HL-60/S4 (cell line): Measurements from ENCODE around the gene TBC1D22A.
"Not testable (repeated sequence)": the region's sequence is repeated elsewhere in the genome, so short reads cannot be mapped to it uniquely, and the experiment has no call there.

Experiments used
- in situ Hi-C: fragments of 300-500 bp; cut with MboI; formaldehyde crosslinking; loops from 2 replicates; pipeline ENCODE4 v1.14.3; 2022; ENCODE audit warnings: low sequenced_read_pairs

Gene TBC1D22A

GRCh38 chr22:47124451-47124881 lies 362.0 kb downstream of the TBC1D22A start:
- in situ Hi-C loops: no loop called here

DNA sequence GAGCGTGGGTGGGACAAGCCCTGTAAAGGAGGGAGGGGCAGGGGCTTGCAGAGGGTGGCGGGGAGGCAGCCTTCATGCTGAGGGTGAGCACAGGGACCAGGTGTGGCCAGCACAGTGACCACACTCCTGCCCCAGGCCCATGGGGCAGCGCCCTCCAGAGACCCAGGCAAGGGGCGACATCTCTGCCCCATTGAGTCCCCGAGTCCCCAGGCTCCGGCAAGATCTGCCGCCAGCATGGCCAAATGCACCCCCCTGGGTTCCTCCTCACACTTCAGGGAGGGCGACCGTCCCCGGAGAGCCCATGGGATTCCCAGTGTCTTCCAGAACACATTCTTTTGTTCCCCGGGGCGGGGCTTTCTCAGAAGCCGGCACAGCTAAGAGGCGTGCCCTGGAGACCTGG lies 362.5 kb downstream of the TBC1D22A start:
- in situ Hi-C loops: no loop called here

- in situ Hi-C loops: no loop called here
These were observed 363.2 kb downstream of the TBC1D22A start for GRCh38 chr22:47125603-47126002.

DNA sequence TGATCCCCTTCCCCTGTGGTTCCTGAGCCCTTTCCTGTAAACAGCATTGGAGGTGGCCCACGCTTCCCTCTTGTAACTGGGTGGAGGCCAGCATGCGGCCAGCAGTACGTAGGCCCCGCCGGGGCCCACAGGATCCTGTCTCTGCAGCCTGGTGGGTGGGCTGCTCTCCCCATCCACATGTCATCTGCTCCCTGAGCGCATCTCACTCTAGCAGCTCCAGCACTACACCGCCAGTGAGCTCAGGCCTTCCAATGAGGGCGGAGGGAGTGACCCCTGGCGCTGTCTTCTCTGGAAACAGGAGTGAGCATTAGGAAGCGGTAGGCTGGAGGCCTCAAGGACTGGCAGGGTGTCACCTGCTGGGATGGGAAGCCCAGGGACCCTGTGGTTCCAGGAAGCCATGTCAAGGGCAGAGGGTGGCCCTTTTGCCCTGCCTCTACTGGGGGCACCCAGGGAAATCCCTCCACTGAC lies 363.9 kb downstream of the TBC1D22A start:
- in situ Hi-C loops: no loop called here

GRCh38 chr22:47127441-47127871 lies 365.0 kb downstream of the TBC1D22A start:
- in situ Hi-C loops: no loop called here

DNA sequence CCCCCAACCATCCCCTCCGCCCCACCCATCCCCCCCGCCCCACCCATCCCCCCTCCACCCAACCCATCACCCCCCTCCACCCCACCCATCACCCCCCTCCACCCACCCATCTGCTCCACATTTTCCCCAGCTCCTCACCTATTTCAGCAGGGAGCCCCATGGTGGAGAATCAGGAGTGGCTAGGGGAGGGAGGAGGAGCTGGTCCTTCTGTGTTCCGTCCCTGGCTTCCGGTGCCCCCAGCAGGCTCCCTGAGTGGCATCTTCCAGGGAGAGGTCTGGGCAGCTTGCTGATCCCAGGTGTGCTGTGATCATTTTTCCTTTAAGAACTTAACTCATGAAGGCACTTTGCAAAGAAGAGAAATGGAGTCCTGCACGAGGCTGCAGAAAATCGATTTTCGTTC lies 365.8 kb downstream of the TBC1D22A start:
- in situ Hi-C loops: no loop called here

- in situ Hi-C loops: no loop called here
These were observed 366.3 kb downstream of the TBC1D22A start for GRCh38 chr22:47128622-47129215.

DNA sequence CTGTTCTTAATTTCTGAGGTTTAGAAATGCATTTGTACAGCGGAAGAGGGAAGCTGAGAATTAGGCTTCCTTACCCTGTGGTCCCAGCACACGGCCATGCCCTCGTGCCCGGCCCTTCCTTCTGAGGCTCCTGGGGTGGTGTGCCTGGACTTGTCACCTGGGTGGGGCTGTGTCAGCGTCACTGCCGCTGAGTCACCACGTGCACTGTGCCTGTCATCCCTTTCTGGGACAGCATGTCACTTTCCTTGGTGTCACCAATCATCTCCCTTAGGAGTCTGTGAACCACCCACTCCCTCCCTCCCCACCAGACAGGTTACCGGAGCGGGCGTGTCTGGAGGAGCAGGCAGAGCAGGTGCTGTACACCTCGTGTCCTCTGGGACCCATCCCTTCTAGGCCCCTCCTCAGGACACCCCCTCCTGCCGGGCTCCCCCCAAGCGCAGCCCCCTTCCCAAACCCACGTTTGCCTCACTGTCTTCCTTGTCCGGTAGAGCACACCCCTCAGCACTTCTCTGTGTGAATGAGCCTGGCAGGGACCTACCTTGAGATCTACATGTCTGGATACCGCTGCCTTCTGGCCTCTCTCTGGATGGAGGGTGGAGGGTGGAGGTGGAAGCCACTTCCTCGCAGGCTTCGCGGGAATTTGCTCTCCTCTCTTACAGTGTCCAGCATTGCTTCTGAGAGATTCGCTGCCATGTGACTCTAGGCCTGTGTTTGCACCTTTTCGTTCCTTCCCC lies 367.6 kb downstream of the TBC1D22A start:
- in situ Hi-C loops: no loop called here

GRCh38 chr22:47130883-47131631 lies 368.6 kb downstream of the TBC1D22A start:
- in situ Hi-C loops: no loop called here

DNA sequence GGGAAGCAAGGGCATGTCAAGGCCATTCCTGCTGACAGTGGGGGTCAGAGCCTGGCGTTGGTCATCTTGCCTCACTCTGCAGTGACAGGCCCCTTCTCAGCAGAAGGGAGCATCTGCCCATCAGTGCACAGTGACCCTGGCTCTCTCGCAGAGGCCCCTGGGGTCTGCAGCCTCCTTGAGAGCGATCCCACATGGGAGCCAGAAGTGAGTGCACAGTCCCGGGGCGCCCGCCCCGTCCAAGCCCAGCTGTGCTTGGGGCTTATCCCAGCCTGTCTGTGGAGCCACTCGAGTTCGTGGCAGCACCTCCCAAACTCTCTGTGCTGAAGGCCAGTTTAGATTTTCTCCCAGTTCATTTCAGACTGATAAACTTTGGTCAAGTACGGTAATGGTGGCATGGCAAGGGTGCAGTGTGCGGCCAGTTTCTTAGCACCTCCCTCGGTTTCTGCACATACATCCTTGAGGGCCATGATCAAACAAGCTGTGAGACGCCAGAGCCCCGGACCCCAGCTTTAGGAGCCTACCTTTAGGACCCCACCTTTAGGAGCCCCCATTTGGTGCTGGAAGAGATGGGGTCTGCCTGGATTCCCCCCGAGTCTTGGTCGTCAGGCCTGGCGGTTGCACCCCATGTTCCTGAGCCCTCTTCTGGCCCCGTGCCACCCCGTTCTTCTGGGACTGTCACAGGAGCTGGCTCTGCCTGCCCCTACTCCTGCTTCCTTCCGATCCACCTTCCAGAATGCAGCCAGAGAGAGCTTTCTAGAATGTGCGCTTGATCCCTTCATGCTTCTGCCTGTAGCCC lies 369.4 kb downstream of the TBC1D22A start:
- in situ Hi-C loops: no loop called here

GRCh38 chr22:47132428-47132825 lies 370.0 kb downstream of the TBC1D22A start:
- in situ Hi-C loops: no loop called here

DNA sequence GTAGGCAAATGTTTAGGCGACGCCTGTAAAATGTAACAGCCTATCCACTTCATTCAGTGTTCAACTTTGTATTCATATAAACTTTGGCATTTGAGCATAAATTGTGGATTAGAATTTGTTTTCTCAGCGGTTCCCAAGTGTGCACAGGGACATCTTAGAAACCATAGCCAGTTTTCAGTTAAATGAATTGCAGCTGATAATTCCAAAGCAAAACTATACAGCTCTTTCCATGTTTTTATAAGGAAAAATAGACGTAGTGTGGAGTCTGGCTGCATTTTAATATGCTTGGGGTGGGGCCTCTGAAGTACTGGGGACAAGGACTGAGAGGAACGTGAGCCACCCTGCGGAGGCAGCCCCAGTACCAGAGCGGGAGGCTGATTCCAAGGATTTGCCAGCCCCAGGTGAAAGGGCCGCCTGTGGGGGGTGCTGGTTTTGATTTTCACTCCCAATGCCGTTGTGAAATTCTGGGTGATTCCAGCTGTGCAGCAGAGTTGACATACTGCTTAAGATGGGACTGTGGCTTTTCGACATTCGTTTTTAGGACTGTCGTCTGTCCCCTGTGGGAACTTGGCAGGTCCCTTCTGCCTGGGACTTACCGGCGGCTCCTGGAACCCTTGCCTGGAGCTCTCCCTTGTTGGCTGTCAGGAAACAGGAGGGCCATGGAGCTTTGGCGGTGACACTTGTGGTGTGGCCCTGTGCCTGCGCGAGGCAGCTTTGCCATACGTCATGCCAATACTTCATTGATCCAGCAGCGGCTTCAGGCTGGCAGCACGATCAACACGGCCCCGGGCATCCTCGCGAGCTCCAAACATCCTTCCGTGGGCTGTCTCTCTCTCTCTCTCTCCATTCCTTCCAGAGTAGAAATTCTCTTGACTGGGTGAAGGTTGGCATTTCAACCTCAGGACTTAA lies 370.9 kb downstream of the TBC1D22A start:
- in situ Hi-C loops: no loop called here

DNA sequence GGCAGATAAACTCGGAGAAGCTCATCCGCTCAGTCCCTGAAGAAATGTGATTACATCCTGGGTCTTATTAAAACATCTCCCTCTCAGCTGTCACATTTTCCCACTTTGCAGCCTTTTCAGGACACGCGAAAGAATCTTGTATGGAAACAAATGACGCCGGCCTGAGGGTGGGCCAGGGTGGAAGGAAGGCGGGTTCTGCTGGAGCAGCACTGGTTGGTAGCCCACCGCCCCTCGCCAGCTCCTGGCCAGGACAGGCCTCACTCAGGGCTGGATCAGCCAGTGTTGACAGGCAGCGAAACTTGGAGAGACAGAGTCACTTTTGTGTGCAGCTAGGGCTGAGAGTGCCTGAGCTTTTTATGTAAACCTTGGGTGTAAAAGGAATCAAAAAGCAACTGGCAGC lies 371.8 kb downstream of the TBC1D22A start:
- in situ Hi-C loops: no loop called here

DNA sequence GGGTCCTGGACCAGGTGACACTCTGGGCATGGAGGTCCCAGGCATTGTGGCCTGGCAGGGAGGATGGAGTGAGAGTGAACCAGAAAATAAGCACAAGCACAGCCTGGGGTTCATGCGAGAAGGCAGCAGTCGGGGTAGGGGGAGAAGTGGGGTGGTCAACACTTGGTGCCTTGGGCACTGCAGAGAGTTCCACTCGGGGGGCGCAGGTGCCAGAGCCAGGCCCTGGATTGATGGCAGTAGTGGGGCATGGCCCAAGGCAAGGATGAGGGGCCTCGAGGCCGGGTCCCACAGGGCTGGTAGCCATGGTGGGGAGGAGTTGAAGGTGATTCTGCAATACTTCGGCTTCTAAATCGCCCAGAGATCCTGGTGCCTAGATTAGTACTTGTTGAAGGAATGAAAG lies 372.9 kb downstream of the TBC1D22A start:
- in situ Hi-C loops: no loop called here

DNA sequence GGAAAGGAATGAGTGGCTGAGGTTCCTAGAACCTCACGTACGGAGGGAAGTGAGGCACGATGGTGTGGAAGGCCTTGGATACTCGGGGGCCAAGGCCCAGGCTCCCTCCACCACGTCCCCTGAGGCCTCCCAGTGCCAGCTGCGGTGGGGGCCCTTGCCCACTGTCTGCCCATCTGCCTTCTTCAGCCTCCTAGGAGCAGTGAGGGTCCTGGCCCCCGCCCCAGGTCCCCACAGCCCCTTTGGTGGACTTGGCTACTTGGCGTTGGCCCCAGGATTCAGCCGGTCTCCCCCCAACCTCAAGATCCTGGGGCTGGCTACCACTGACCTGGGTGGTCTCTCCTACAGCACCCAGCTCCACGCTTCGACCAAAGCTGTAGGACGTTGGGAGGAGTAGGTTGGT lies 373.6 kb downstream of the TBC1D22A start:
- in situ Hi-C loops: no loop called here

DNA sequence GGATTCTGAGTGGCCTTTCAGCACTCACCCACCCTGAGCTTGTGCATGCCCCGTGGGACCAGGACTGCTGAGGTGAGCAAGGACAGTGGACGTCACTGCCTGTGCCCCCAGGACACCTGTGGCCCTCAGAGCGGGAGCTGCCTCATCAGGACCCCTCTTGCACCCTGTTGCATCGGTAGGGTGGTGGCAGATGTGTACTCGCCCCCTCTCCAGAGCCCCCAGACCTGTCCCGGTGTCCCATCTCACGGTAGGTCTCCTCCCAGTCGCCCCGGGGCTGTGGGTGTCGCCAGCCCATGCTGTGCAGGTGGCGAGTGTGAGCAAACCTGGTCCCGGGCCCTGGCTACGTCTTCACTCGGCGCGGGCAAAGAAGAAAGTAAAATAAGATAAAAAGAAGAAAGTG lies 374.2 kb downstream of the TBC1D22A start:
- in situ Hi-C loops: no loop called here

DNA sequence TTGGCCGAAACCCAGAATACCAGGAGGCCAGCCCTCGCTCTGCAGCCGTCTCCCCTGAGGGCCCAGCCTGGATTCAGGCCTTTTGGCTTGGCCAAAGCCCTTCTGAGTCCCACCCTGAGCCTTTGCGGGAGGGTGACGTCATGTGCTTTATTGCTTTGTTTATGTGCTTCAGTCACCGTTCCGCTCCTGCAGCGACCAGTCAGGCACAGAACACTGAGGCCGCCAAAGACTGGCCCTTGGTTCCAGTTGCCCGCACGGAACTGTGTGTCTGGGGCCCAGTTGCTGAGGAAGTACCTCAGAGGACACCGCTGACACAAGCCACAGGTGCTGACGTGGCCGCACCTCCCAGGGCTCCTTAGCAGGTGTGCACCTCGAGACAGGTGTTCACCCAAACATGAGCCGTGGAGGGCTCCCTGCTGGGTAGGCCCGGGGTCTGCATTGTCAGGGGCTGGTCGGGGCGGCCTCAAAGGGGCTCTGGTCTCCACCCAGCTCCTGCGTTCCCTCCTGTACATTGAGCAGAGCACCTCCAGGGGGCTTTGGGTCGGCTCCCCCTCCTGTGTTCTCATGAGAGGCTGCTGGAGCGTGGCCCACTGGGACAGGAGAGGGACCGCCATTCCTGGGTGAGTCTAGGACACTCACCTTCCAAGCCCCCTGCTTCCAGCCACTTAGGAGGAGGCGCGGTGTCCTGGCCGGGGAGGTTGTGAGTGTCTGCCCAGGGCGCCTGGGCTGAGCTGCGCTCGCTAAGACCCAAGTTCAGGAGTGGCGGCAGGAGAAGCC lies 376.8 kb downstream of the TBC1D22A start:
- in situ Hi-C loops: no loop called here

DNA sequence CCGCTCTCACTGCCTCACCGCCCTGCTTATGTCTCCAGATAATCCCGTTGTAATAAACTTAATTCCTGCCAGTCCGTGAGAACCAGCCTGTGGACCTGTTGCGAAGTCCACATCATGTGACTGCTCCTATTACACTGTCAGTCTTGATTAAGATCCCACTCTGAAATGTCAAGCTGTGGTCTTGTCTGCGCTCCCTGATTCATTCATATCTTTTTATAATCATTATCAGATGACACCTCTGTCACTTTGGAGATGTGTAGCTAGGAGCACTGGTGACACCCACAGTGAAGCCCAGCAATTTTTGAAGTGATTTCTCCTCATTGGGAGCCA lies 377.3 kb downstream of the TBC1D22A start:
- in situ Hi-C loops: no loop called here

- in situ Hi-C loops: not testable (repeated sequence)
These were observed 378.5 kb downstream of the TBC1D22A start for GRCh38 chr22:47140975-47141374.
